CD4-positive, alpha-beta T cell treated with Interleukin-6 for 4 hours (primary cell): ENCODE data around the gene DGCR8.
"Not testable (repeated sequence)": the region's sequence is repeated elsewhere in the genome, so short reads cannot be mapped to it uniquely, and the experiment has no call there.

ENCODE experiments used
- DNase-seq: peaks from one replicate; pipeline ENCODE4 v3.0.0-alpha.2; 2020; ENCODE audit warnings: mixed read lengths

Gene DGCR8

GRCh38 chr22:20156611-20157429, 76.8 kb downstream of the DGCR8 start:
- peak; percentile 89 for DNase-seq

- no peak for DNase-seq
Measured at GRCh38 chr22:20157430-20158183, 77.6 kb downstream of the DGCR8 start.

- DNase-seq, result no peak
Measured at GRCh38 chr22:20158391-20159036, 78.5 kb downstream of the DGCR8 start.

- DNase-seq, result no peak
Measured at GRCh38 chr22:20159076-20159475, 79.0 kb downstream of the DGCR8 start.

GRCh38 chr22:20159531-20159930, 79.5 kb downstream of the DGCR8 start:
- DNase-seq, result not testable (repeated sequence)

- no peak for DNase-seq
Measured at GRCh38 chr22:20160041-20160440, 80.0 kb downstream of the DGCR8 start.
